Kidney (tissue), 14 donors: ENCODE results near the gene AKIP1. TPM values are rescaled to one million over a fixed set of nuclear protein-coding genes. Genes with fewer than 3 reads are reported as not detected.

Experiments used
- DNase-seq, 5 donors: peaks; one replicate each; pipeline ENCODE4 v3.0.0-alpha.2; 2013 to 2020
- FAIRE-seq: peaks from 2 replicates; lab custom pipeline; 2012; peaks lifted over from hg19 to GRCh38; lab: Jason Lieb, UNC
- H3K27ac ChIP-seq, 2 donors: one replicate each; pipeline ENCODE4 v1.7.0; 2013; ENCODE audit warnings: low read depth in 2 of 2, low read length in 2 of 2, inconsistent platforms in 1 of 2
- H3K27me3 ChIP-seq: one replicate; pipeline ENCODE4 v1.7.1; 2013; ENCODE audit warnings: low read length, inconsistent platforms; ENCODE audit not compliant: control insufficient read depth, insufficient read depth
- H3K36me3 ChIP-seq, 3 donors: one replicate each; pipeline versions ENCODE4 v1.7.0 to v1.7.1; 2013; ENCODE audit warnings: low read length in 3 of 3, control low read depth in 1 of 3, inconsistent platforms in 1 of 3; ENCODE audit not compliant: insufficient read depth in 3 of 3, control insufficient read depth in 2 of 3
- H3K4me1 ChIP-seq, 3 donors: one replicate each; pipeline versions ENCODE4 v1.7.0 to v1.7.1; 2013; ENCODE audit warnings: low read length in 3 of 3, inconsistent platforms in 1 of 3, low read depth in 1 of 3; ENCODE audit not compliant: control insufficient read depth in 2 of 3, insufficient read depth in 2 of 3
- H3K4me3 ChIP-seq, 3 donors: one replicate each; pipeline versions ENCODE4 v1.7.0 to v1.8.1; 2013; ENCODE audit warnings: low read length in 3 of 3, control low read depth in 1 of 3, inconsistent platforms in 1 of 3
- H3K9ac ChIP-seq, 3 donors: one replicate each; pipeline versions ENCODE4 v1.7.0 to v1.7.1; 2013; ENCODE audit warnings: low read length in 3 of 3, control low read depth in 1 of 3, inconsistent platforms in 1 of 3
- H3K9me3 ChIP-seq, 3 donors: one replicate each; pipeline versions ENCODE4 v1.7.0 to v1.7.1; 2013; ENCODE audit warnings: low read length in 3 of 3, control low read depth in 1 of 3, inconsistent platforms in 1 of 3; ENCODE audit not compliant: control insufficient read depth in 2 of 3, insufficient read depth in 1 of 3
- intact Hi-C: fragments of 100-400 bp; cut with DNase I; formaldehyde crosslinking; loops from one replicate; pipeline ENCODE4 v1.11.1; 2022
- polyA plus RNA-seq: library from polyadenylated mRNA; stranded (reverse); fragments of 350-450 nt; fragmentation: Illumina TruSeq; extraction: RNeasy Lipid Tissue Mini Kit (QIAGEN cat#74804); gene quantifications from one replicate; pipeline ENCODE4 v1.2.3, GENCODE V29; 2014; ENCODE audit warnings: low read depth, low replicate concordance; ENCODE audit not compliant: insufficient read depth
- total RNA-seq: library from RNA; stranded (reverse); fragmentation: NEBNext Ultra II Directional; extraction: Animal tissue kit (Norgen Biotek cat#: 25700); gene quantifications from one replicate; pipeline ENCODE4 v1.2.1, GENCODE V29; 2021
- TF ChIP-seq, protein P1 (sequence below): IDR thresholded peaks from 3 replicates; pipeline ENCODE4 v1.5.1; 2012; ENCODE audit warnings: mild to moderate bottlenecking, moderate library complexity, borderline replicate concordance; ENCODE audit not compliant: insufficient read depth; ENCODE audit errors: extremely low read depth
- donor health status: control.
- donor health status: control.
- donor health status: control.
- donor health status: control.
- donor health status: control.
- donor health status: DM: yes; HTN: yes; CAD: no.
- donor health status: Normal renal cell carcinoma (clear cell type).

The AKIP1 gene
- total and polyA plus RNA-seq, 2 donors from 2014 or later: 23.7 to 27.3 TPM

DNA sequence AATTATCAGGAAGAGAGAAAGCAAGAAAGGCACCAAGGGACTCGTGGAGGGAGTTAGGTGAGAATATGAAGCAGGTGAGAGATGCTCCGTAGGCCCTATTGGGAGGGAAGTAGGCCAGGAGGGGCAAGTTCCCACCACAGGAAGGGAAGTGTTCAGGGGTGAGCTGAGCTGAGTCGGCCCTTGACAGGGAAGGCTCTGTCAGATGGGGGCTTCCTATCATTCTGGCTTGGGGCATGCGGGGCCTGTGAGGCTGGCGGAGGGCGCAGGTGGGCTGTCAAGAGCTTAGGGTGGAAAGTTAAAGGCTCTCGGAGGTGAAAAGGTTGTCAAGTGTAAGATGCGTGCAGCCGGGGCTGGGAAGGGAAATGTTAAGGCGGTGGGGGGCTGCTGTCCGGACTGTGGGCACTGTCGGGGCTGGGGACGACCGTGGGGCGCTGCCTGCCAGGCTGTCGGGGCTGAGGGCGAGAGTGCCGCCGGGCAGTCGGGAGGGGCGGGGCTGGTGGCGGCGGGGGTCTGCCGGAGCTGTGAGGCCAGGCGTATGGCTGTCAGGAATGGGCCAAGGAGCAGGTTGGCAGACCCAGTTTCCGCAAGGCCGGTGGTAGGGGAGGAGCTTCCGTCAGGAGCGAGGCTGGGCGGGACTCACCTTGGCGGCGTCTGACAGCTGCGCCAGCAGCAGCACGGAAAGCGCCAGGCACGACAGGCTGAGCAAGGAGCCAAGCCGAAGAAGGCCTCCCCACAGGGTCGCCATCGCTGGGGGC lies 52.8 kb downstream of the AKIP1 start:
- no peak for FAIRE-seq
- intact Hi-C loops: no loop called here
- Histone ChIP-seq H3K9ac (peak overlapping the region; percentile 48 to 94 (median 90)), H3K27me3 (no peaks in the 10 kb centered on the region), H3K4me3 (peak overlapping the region; percentile 69 to 92 (median 78)), H3K27ac (peak overlapping the region; percentile 85 to 96), H3K4me1 (peaks cover 0 to 22% (median 10%) of the 10 kb centered on the region in 3 donors), H3K36me3 (no peaks in the 10 kb centered on the region), H3K9me3 (no peaks in the 10 kb centered on the region)
- DNase-seq: peak; percentile 86 to 94 (median 92)
- TF ChIP-seq, protein P1, sequence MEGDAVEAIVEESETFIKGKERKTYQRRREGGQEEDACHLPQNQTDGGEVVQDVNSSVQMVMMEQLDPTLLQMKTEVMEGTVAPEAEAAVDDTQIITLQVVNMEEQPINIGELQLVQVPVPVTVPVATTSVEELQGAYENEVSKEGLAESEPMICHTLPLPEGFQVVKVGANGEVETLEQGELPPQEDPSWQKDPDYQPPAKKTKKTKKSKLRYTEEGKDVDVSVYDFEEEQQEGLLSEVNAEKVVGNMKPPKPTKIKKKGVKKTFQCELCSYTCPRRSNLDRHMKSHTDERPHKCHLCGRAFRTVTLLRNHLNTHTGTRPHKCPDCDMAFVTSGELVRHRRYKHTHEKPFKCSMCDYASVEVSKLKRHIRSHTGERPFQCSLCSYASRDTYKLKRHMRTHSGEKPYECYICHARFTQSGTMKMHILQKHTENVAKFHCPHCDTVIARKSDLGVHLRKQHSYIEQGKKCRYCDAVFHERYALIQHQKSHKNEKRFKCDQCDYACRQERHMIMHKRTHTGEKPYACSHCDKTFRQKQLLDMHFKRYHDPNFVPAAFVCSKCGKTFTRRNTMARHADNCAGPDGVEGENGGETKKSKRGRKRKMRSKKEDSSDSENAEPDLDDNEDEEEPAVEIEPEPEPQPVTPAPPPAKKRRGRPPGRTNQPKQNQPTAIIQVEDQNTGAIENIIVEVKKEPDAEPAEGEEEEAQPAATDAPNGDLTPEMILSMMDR: no peak

DNA sequence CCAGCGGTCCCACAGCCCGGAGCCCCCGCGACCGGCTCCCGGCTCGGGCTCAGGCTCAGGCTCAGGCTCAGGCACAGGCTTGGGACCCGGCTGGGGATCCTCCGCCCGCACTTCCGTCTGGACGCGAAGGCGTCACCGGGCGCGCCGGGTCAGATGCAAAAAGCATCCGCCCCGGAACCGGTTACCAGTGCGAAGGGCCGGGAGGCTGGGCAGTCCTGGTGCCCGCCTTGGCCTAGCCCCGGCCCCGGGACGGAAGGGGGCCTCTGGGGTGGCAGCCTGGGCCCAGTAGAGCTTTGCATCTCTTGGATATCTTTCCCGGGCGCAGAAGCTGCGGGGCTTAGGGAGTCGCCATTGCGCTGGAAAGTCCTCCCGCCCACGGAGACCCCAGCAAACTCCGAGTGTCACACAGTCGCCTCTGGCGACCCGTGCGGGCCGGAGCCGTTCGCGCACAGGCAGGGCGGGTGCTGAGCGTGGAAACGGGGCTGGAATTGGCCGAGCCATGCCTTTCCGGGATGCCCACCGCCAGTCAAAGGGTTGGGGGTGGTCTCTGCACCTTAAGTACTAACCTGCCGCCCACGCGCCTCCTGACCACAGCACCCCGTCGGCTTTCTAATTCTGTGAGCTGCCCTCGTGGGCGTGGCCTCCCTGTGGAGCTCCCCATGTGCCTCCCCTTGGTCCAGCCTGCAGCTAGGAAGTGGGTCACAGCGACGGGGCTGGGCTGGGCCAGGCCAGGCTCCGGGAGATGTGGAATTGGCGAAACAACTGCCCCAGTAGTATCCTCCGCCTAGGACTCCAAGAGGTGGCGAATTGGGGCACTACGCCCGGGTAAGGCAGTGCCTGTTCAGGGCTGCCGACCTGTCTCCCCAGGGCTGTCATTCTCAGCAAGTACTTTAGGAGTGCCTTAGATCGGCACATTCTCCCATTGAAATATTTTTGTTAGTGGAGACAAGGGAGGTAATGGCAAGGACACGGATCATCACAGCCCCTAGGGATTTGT lies 53.6 kb downstream of the AKIP1 start, which contains the start of gene TMEM9B:
Gene TMEM9B, minus strand, starts transcription at position 119 of the 997 bp plus-strand sequence. CDS start 129 bp downstream, outside the sequence.
- Histone ChIP-seq H3K4me1 (peaks cover 0 to 17% (median 3%) of the 10 kb centered on the region in 3 donors), H3K27me3 (no peaks in the 10 kb centered on the region), H3K27ac (peak within 1 kb of the TSS; percentile 85 to 96), H3K4me3 (peak within 1 kb of the TSS; percentile 71 to 92 (median 78)), H3K9ac (peak within 1 kb of the TSS; percentile 57 to 94 (median 90)), H3K9me3 (no peaks in the 10 kb centered on the region), H3K36me3 (no peaks in the 10 kb centered on the region)
- DNase-seq (peak; percentile 88 to 98 (median 96)), FAIRE-seq (no peak)
- TF ChIP-seq, protein P1: no peak
- intact Hi-C loops: no loop called here

DNA sequence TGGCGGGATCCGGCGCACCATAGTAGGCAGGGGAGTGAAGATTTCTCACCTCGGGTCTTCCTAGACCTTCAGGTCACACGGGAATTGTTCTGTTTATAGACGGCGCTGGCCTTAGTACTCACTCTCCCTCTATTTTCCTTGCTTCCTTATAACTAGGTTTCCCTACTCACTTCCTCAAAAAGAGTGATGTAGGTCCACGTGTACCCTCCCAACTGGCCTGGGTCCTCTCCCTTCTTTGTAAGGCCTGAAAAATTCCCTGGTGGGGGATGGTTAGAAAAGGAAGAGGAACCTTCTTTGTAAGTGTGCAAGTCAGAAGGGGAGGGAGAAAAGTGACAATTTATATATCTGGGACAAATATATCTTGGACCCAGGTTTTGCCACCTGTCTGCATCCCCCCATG lies 56.2 kb downstream of the AKIP1 start:
- Histone ChIP-seq H3K4me1 (peaks cover 0 to 12% (median 3%) of the 10 kb centered on the region in 3 donors), H3K27me3 (no peaks in the 10 kb centered on the region), H3K9ac (no peak overlapping the region), H3K9me3 (no peaks in the 10 kb centered on the region), H3K4me3 (no peak overlapping the region), H3K27ac (no peak overlapping the region), H3K36me3 (no peaks in the 10 kb centered on the region)
- FAIRE-seq (no peak), DNase-seq (no peak)
- intact Hi-C loops: no loop called here
- TF ChIP-seq, protein P1: no peak

Other genes starting within 250 kb of the AKIP1 start
- gene TRIM66, start 228.5 kb upstream of the AKIP1 start, total RNA-seq: 25.7 TPM
- 1.4 TPM for gene TRIM66, start 228.5 kb upstream of the AKIP1 start, polyA plus RNA-seq
- gene RPL27A, start 228.4 kb upstream of the AKIP1 start, total RNA-seq: 664 TPM
- gene RPL27A, start 228.4 kb upstream of the AKIP1 start, polyA plus RNA-seq: 2,260 TPM
- 0.91 TPM for gene C11orf16, start 21.8 kb downstream of the AKIP1 start, total RNA-seq
- 0.28 TPM for gene C11orf16, start 21.8 kb downstream of the AKIP1 start, polyA plus RNA-seq
- not detected for gene ASCL3, start 31.8 kb downstream of the AKIP1 start, total RNA-seq
- not detected for gene ASCL3, start 31.8 kb downstream of the AKIP1 start, polyA plus RNA-seq
- 64.4 TPM for gene TMEM9B, start 53.3 kb downstream of the AKIP1 start, total RNA-seq
- 73.0 TPM for gene TMEM9B, start 53.3 kb downstream of the AKIP1 start, polyA plus RNA-seq
- gene NRIP3, start 92.8 kb downstream of the AKIP1 start, total RNA-seq: 1.6 TPM
- gene NRIP3, start 92.8 kb downstream of the AKIP1 start, polyA plus RNA-seq: 1.1 TPM
- gene SCUBE2, start 180.4 kb downstream of the AKIP1 start, total RNA-seq: 3.5 TPM
- 0.65 TPM for gene SCUBE2, start 180.4 kb downstream of the AKIP1 start, polyA plus RNA-seq